Loucy (cell line): Measurements from ENCODE around the gene LFNG.

Source experiments
- H2AFZ ChIP-seq: fragments of 200-600 bp; sonication (generic); 2 replicates; pipeline ENCODE4 v1.6.0; 2016; ENCODE audit warnings: antibody characterized with exemption, mild to moderate bottlenecking, low read length, moderate library complexity
- H3F3A ChIP-seq: fragments of 200-600 bp; 2 replicates; pipeline ENCODE4 v1.6.0; 2016; ENCODE audit warnings: antibody characterized with exemption, low read depth, mild to moderate bottlenecking
- H3K27me3 ChIP-seq: fragments of 200-600 bp; sonication (generic); 2 replicates; pipeline ENCODE4 v1.6.1; 2014; ENCODE audit warnings: low read length, mild to moderate bottlenecking; ENCODE audit not compliant: insufficient read depth, poor library complexity, severe bottlenecking
- H3K36me3 ChIP-seq: fragments of 200-600 bp; sonication (generic); 2 replicates; pipeline ENCODE4 v1.6.1; 2016; ENCODE audit warnings: low read length; ENCODE audit not compliant: insufficient read depth
- H3K4me1 ChIP-seq: fragments of 200-600 bp; sonication (generic); 2 replicates; pipeline ENCODE4 v1.5.1; 2014; ENCODE audit warnings: low read length, mild to moderate bottlenecking; ENCODE audit not compliant: insufficient read depth, poor library complexity, severe bottlenecking
- H3K4me2 ChIP-seq: fragments of 200-600 bp; sonication (generic); 2 replicates; pipeline ENCODE4 v1.6.0; 2014; ENCODE audit warnings: antibody characterized with exemption, low read length, low read depth, mild to moderate bottlenecking; ENCODE audit not compliant: poor library complexity, severe bottlenecking
- H3K4me3 ChIP-seq: fragments of 200-600 bp; sonication (generic); 2 replicates; pipeline ENCODE4 v1.5.1; 2014; ENCODE audit warnings: low read length, mild to moderate bottlenecking, mixed read lengths; ENCODE audit not compliant: poor library complexity, severe bottlenecking
- H3K79me2 ChIP-seq: fragments of 200-600 bp; sonication (generic); 2 replicates; pipeline ENCODE4 v1.6.1; 2014; ENCODE audit warnings: low read length; ENCODE audit not compliant: insufficient read depth
- H3K9ac ChIP-seq: fragments of 200-600 bp; sonication (generic); 2 replicates; pipeline ENCODE4 v1.6.0; 2014; ENCODE audit warnings: mild to moderate bottlenecking, low read depth, low read length, moderate library complexity; ENCODE audit not compliant: poor library complexity, severe bottlenecking
- H3K9me2 ChIP-seq: fragments of 200-600 bp; sonication (generic); replicated peaks from 2 replicates; pipeline ENCODE4 v1.6.1; 2016; ENCODE audit warnings: low read depth, low read length, mixed read lengths
- H3K9me3 ChIP-seq: fragments of 200-600 bp; sonication (generic); 2 replicates; pipeline ENCODE4 v1.6.1; 2014; ENCODE audit warnings: mild to moderate bottlenecking, antibody characterized with exemption, low read length, low read depth; ENCODE audit not compliant: insufficient read depth
- H4K20me1 ChIP-seq: fragments of 200-600 bp; sonication (generic); 2 replicates; pipeline ENCODE4 v1.6.0; 2014; ENCODE audit warnings: antibody characterized with exemption, low read length, mild to moderate bottlenecking; ENCODE audit not compliant: insufficient read depth, poor library complexity, severe bottlenecking
- EZH2phosphoT487 ChIP-seq: fragments of 200-600 bp; IDR thresholded peaks from 2 replicates; pipeline ENCODE4 v1.6.1; 2018; ENCODE audit warnings: antibody characterized with exemption, mild to moderate bottlenecking, moderate library complexity, borderline replicate concordance
- TF ChIP-seq, protein P1 (sequence below): fragments of 200-600 bp; sonication (generic); conservative IDR thresholded peaks from 2 replicates; pipeline ENCODE4 v1.5.1; 2014; ENCODE audit warnings: mild to moderate bottlenecking, antibody characterized with exemption, low read length

The LFNG gene, protein sequence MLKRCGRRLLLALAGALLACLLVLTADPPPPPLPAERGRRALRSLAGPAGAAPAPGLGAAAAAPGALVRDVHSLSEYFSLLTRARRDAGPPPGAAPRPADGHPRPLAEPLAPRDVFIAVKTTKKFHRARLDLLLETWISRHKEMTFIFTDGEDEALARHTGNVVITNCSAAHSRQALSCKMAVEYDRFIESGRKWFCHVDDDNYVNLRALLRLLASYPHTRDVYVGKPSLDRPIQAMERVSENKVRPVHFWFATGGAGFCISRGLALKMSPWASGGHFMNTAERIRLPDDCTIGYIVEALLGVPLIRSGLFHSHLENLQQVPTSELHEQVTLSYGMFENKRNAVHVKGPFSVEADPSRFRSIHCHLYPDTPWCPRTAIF

DNA sequence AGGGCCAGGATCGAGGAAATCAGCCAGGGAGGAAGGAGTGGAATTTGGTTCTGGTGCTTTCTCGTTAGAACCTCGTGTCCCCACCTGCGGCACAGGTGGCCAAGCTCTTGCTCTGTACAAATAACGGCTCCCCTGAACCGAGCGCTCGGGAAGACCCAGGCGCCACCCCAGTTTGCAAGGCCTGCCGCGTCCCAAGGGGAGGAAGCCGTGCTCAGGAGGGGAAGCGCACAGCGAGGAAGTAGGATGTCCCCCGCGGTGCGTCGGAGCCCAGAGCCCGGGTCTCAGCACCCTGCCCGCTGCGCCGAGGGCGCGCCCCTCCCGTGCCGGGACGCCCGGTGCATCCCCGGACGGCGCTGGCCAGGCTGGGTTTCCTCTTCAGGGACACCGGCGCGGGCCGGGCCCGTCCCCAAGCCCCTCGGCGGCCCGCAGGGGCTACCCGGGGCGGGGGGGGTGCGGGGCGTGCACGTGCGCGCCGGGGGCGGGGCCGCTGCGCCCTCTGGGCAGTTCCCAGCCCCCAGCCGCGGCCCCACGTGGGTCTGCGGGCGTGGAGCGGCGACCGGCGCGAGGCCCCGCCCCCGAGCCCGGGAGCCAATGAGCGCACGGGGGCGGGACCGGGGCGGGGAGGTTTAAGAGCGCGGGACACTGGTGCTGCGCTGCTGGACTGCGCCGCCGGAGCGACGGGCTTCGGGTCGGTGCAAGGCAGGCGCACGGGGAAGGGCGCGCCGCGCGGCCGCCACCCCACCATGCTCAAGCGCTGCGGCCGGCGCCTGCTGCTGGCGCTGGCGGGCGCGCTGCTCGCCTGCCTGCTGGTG is at the start of gene LFNG:
TSS of gene LFNG (plus strand) at position 656 of the 812 bp plus-strand sequence. CDS start at position 744, 88 bp downstream.
- TF ChIP-seq, protein P1, sequence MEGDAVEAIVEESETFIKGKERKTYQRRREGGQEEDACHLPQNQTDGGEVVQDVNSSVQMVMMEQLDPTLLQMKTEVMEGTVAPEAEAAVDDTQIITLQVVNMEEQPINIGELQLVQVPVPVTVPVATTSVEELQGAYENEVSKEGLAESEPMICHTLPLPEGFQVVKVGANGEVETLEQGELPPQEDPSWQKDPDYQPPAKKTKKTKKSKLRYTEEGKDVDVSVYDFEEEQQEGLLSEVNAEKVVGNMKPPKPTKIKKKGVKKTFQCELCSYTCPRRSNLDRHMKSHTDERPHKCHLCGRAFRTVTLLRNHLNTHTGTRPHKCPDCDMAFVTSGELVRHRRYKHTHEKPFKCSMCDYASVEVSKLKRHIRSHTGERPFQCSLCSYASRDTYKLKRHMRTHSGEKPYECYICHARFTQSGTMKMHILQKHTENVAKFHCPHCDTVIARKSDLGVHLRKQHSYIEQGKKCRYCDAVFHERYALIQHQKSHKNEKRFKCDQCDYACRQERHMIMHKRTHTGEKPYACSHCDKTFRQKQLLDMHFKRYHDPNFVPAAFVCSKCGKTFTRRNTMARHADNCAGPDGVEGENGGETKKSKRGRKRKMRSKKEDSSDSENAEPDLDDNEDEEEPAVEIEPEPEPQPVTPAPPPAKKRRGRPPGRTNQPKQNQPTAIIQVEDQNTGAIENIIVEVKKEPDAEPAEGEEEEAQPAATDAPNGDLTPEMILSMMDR: no peak
- no peak for TF ChIP-seq EZH2phosphoT487
- Histone ChIP-seq H3K9me3 (no peaks in the 10 kb centered on the region), H3F3A (no peaks in the 10 kb centered on the region), H3K36me3 (no peaks in the 10 kb centered on the region), H2AFZ (peak within 1 kb of the TSS; percentile 82), H3K9ac (peak within 1 kb of the TSS; percentile 52), H3K4me2 (peak within 1 kb of the TSS; percentile 85), H3K79me2 (no peaks in the 10 kb centered on the region), H3K9me2 (no peaks in the 10 kb centered on the region), H3K4me1 (peaks cover 45% of the 10 kb centered on the region), H3K27me3 (no peaks in the 10 kb centered on the region), H3K4me3 (peak within 1 kb of the TSS; percentile 72), H4K20me1 (no peaks in the 10 kb centered on the region)

DNA sequence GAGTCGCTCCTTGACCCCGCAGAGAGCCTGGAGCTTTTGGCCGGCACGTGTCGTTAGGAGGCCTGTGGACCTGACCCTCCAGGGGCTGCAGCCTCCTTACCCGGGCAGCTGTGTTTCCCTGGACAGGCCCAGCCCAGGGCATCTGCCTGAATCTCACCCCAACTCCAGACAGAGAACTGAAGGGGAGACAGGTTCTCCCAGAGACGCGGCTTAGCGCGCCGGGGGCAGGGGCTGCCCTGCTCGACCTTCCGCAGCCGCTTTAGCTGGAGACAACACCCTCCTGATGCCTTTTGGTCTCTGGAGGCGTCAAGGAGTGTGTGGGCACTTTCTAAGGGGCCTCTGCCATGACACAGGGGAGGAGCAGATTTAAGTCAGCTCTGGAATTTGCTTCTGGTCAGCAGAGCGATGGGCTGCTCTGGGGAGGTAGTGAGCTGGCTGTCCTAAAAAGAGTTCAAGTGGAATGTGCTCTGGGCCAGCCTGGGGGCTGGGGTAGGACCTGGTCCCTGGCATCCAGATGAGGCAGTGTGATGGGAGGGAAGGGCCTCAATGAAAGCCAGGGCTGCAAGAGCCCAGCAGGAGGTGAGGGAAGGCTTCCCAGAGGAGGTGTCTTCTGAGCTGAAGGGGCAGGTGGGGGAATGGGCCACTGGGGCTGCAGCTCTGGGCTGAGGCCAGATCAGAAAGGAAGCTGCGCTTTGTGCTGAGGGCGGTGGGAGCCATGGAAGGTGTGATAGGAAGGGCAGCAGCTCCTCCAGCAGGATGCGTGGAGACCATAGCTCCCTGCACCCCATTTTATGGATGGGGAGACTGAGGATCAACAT is 49.2 kb upstream of the LFNG start:
- Histone ChIP-seq H3K79me2 (no peaks in the 10 kb centered on the region), H3K36me3 (no peaks in the 10 kb centered on the region), H3F3A (no peaks in the 10 kb centered on the region), H3K9me2 (no peaks in the 10 kb centered on the region), H3K4me1 (peaks cover 6% of the 10 kb centered on the region), H2AFZ (no peak overlapping the region), H3K4me2 (no peak overlapping the region), H3K9me3 (no peaks in the 10 kb centered on the region), H3K4me3 (no peak overlapping the region), H3K9ac (peak overlapping the region; percentile 45), H4K20me1 (no peaks in the 10 kb centered on the region), H3K27me3 (no peaks in the 10 kb centered on the region)
- TF ChIP-seq, protein P1: no peak
- TF ChIP-seq EZH2phosphoT487: no peak

DNA sequence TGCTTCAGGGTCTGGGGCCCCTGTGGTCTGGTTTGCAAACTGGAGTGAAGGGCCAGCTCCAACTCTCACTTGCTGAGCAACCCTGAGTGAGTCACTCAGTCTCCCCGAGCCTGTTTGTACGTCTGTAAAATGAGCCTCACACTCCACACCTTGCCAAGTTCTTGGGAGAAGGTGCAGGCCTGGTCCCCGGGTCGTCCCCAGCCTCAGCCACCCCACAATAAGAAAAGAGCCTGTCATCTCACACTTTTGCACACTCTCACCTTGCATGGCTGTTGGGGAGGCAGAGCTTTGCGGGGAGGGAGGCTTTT is 48.6 kb upstream of the LFNG start:
- Histone ChIP-seq H3K4me2 (no peak overlapping the region), H3K4me3 (no peak overlapping the region), H3F3A (no peaks in the 10 kb centered on the region), H4K20me1 (no peaks in the 10 kb centered on the region), H3K27me3 (no peaks in the 10 kb centered on the region), H2AFZ (no peak overlapping the region), H3K9me3 (no peaks in the 10 kb centered on the region), H3K4me1 (peaks cover 6% of the 10 kb centered on the region), H3K36me3 (no peaks in the 10 kb centered on the region), H3K9me2 (no peaks in the 10 kb centered on the region), H3K9ac (peak overlapping the region; percentile 45), H3K79me2 (no peaks in the 10 kb centered on the region)
- TF ChIP-seq EZH2phosphoT487: no peak
- TF ChIP-seq, protein P1: no peak
